SK-N-SH treated with all-trans-retinoic acid at 6 μM for 48 hours (cell line): ENCODE measurements around the gene MIGA1.

Experiments used
- ARNTL ChIP-seq: fragments of 450-650 bp; formaldehyde crosslinking; IDR thresholded peaks from 2 replicates; pipeline ENCODE4 v1.5.0; 2020; ENCODE audit warnings: low read depth, mild to moderate bottlenecking, moderate library complexity, borderline replicate concordance
- CREB5 ChIP-seq: fragments of 250-450 bp; sonication (Bioruptor Pico); IDR thresholded peaks from 2 replicates; pipeline ENCODE4 v1.5.1; 2020; ENCODE audit warnings: low read depth, mild to moderate bottlenecking, moderate library complexity
- ESRRG ChIP-seq: fragments of 250-450 bp; sonication (Bioruptor Pico); IDR thresholded peaks from 2 replicates; pipeline ENCODE4 v1.6.1; 2021; ENCODE audit warnings: mild to moderate bottlenecking
- GLIS3 ChIP-seq: fragments of 250-450 bp; sonication (Bioruptor Pico); IDR thresholded peaks from 2 replicates; pipeline ENCODE4 v1.5.0; 2020; ENCODE audit warnings: mild to moderate bottlenecking, moderate library complexity
- ISL1 ChIP-seq: fragments of 250-450 bp; sonication (Bioruptor Pico); IDR thresholded peaks from 2 replicates; pipeline ENCODE4 v2.1.2; 2022; ENCODE audit warnings: mild to moderate bottlenecking, moderate library complexity
- PATZ1 ChIP-seq: fragments of 250-450 bp; sonication (Bioruptor Pico); IDR thresholded peaks from 2 replicates; pipeline ENCODE4 v1.8.0; 2020; ENCODE audit warnings: mild to moderate bottlenecking, moderate library complexity, borderline replicate concordance
- PPARA ChIP-seq: fragments of 250-450 bp; sonication (Bioruptor Pico); IDR thresholded peaks from 2 replicates; pipeline ENCODE4 v1.5.0; 2020; ENCODE audit warnings: mild to moderate bottlenecking, borderline replicate concordance
- RARB ChIP-seq: fragments of 250-450 bp; sonication (Bioruptor Pico); IDR thresholded peaks from 2 replicates; pipeline ENCODE4 v1.8.0; 2021; ENCODE audit warnings: mild to moderate bottlenecking, moderate library complexity
- TCF4 ChIP-seq: fragments of 250-450 bp; sonication (Bioruptor Pico); IDR thresholded peaks from 2 replicates; pipeline ENCODE4 v1.8.0; 2021; ENCODE audit warnings: mild to moderate bottlenecking, moderate library complexity, borderline replicate concordance
- TOX ChIP-seq: fragments of 250-450 bp; sonication (Bioruptor Pico); IDR thresholded peaks from 2 replicates; pipeline ENCODE4 v1.8.0; 2021; ENCODE audit warnings: mild to moderate bottlenecking, moderate library complexity, borderline replicate concordance
- TSHZ2 ChIP-seq: fragments of 250-450 bp; sonication (Bioruptor Pico); IDR thresholded peaks from 2 replicates; pipeline ENCODE4 v1.5.0; 2020; ENCODE audit warnings: mild to moderate bottlenecking, moderate library complexity
- ZC3H10 ChIP-seq: fragments of 250-450 bp; sonication (Bioruptor Pico); IDR thresholded peaks from 2 replicates; pipeline ENCODE4 v1.5.1; 2021; ENCODE audit warnings: mild to moderate bottlenecking, moderate library complexity
- ZFP3 ChIP-seq: fragments of 250-450 bp; sonication (Bioruptor Pico); IDR thresholded peaks from 2 replicates; pipeline ENCODE4 v1.5.0; 2020; ENCODE audit warnings: mild to moderate bottlenecking, moderate library complexity
- ZNF8 ChIP-seq: fragments of 450-650 bp; formaldehyde crosslinking; IDR thresholded peaks from 2 replicates; pipeline ENCODE4 v1.5.0; 2020; ENCODE audit warnings: mild to moderate bottlenecking, moderate library complexity

- TF ChIP-seq CREB5 (no peak), RARB (CRISPR knock-in tag) (no peak), PATZ1 (CRISPR knock-in tag) (no peak), ZFP3 (CRISPR knock-in tag) (no peak), ZC3H10 (CRISPR knock-in tag) (no peak), ZNF8 (CRISPR knock-in tag) (no peak), PPARA (CRISPR knock-in tag) (no peak), ARNTL (no peak), ISL1 (CRISPR knock-in tag) (no peak), TCF4 (CRISPR knock-in tag) (no peak), GLIS3 (CRISPR knock-in tag) (no peak), TSHZ2 (CRISPR knock-in tag) (no peak), TOX (no peak), ESRRG (CRISPR knock-in tag) (no peak)
Measured at GRCh38 chr1:77756052-77756754, 23.2 kb upstream of the MIGA1 start.
